Astrocyte (in vitro differentiated cells and primary cell): Measurements from ENCODE around the gene HDGF. TPM values are rescaled to one million over a fixed set of nuclear protein-coding genes. Genes with fewer than 3 reads are reported as not detected.

Experiments used
- DNase-seq: peaks from one replicate; pipeline ENCODE4 v3.0.0-alpha.2; 2010; ENCODE audit warnings: low read depth
- FAIRE-seq: peaks from 2 replicates; lab custom pipeline; 2011; peaks lifted over from hg19 to GRCh38; lab: Jason Lieb, UNC
- H2AFZ ChIP-seq: 2 replicates; pipeline ENCODE4 v1.6.0; 2012; ENCODE audit warnings: low read depth, low read length, inconsistent platforms
- H3K27ac ChIP-seq: 2 replicates; pipeline ENCODE4 v1.5.1; 2011; ENCODE audit warnings: low read depth, low read length, inconsistent platforms
- H3K27me3 ChIP-seq: 2 replicates; pipeline ENCODE4 v1.6.0; 2011; ENCODE audit warnings: low read length, inconsistent platforms; ENCODE audit not compliant: insufficient read depth
- H3K36me3 ChIP-seq: 2 replicates; pipeline ENCODE4 v1.5.1; 2011; ENCODE audit warnings: low read length, inconsistent platforms; ENCODE audit not compliant: insufficient read depth
- H3K4me1 ChIP-seq: 2 replicates; pipeline ENCODE4 v1.5.1; 2011; ENCODE audit warnings: low read length, inconsistent platforms; ENCODE audit not compliant: insufficient read depth
- H3K4me2 ChIP-seq: 2 replicates; pipeline ENCODE4 v1.6.0; 2012; ENCODE audit warnings: low read length, inconsistent platforms
- H3K4me3 ChIP-seq: 2 replicates; pipeline ENCODE4 v1.5.1; 2011; ENCODE audit warnings: low read depth, mild to moderate bottlenecking, low read length, inconsistent platforms; ENCODE audit not compliant: insufficient read depth
- H3K79me2 ChIP-seq: 2 replicates; pipeline ENCODE4 v1.6.0; 2012; ENCODE audit warnings: mild to moderate bottlenecking, low read length, inconsistent platforms; ENCODE audit not compliant: insufficient read depth
- H3K9ac ChIP-seq: 2 replicates; pipeline ENCODE4 v1.6.0; 2012; ENCODE audit warnings: mild to moderate bottlenecking, low read length, inconsistent platforms
- H3K9me3 ChIP-seq: 2 replicates; pipeline ENCODE4 v1.5.1; 2012; ENCODE audit warnings: low read depth, mild to moderate bottlenecking, low read length, inconsistent platforms; ENCODE audit not compliant: insufficient read depth
- H4K20me1 ChIP-seq: 2 replicates; pipeline ENCODE4 v1.6.0; 2012; ENCODE audit warnings: low read length, inconsistent platforms; ENCODE audit not compliant: insufficient read depth
- H3K27ac Mint-ChIP-seq: one replicate; pipeline ENCODE4 v1.8.0; 2021; ENCODE audit warnings: mild to moderate bottlenecking, mixed read lengths; ENCODE audit not compliant: unreplicated experiment
- H3K27me3 Mint-ChIP-seq: one replicate; pipeline ENCODE4 v1.8.0; 2021; ENCODE audit warnings: low read depth, mixed read lengths; ENCODE audit not compliant: unreplicated experiment
- H3K36me3 Mint-ChIP-seq: one replicate; pipeline ENCODE4 v1.8.0; 2021; ENCODE audit warnings: low read depth, mixed read lengths; ENCODE audit not compliant: unreplicated experiment
- H3K4me1 Mint-ChIP-seq: one replicate; pipeline ENCODE4 v1.8.0; 2021; ENCODE audit warnings: low read depth, mixed read lengths; ENCODE audit not compliant: unreplicated experiment
- H3K4me3 Mint-ChIP-seq: one replicate; pipeline ENCODE4 v1.8.0; 2021; ENCODE audit warnings: mild to moderate bottlenecking, moderate library complexity, mixed read lengths; ENCODE audit not compliant: unreplicated experiment
- H3K9me3 Mint-ChIP-seq: one replicate; pipeline ENCODE4 v1.8.0; 2021; ENCODE audit warnings: mild to moderate bottlenecking, mixed read lengths; ENCODE audit not compliant: unreplicated experiment
- EZH2 ChIP-seq: IDR thresholded peaks from 2 replicates; pipeline ENCODE4 v1.6.1; 2012; ENCODE audit warnings: mild to moderate bottlenecking, low read length, inconsistent platforms; ENCODE audit not compliant: insufficient read depth
- total RNA-seq: library from RNA; stranded (reverse); gene quantifications from 2 replicates; pipeline ENCODE4 v1.2.1, GENCODE V29; 2021
- TF ChIP-seq, protein P1 (sequence below): IDR thresholded peaks from 2 replicates; pipeline ENCODE4 v1.5.1; 2011; ENCODE audit warnings: low read depth, mild to moderate bottlenecking, inconsistent platforms, low read length, moderate library complexity; ENCODE audit not compliant: insufficient read depth

Gene HDGF
- total RNA-seq, 1 donor from 2014 or later, result 190 TPM

DNA sequence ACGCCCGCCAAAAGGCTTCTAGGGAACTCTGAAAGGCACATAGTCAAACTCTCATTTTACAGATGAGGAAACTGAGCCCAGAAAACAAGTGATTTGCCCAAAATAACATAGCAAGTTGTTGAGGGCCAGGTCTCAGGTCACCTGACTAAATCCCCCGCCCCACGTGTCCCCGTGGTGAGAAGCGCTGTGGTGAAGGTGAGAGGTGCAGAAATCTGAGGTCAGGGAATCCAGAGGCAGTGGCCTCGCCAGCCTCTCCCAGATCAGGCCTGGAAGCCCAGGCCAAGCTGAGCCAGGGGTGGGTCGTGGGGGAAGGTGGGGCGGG, 5.1 kb downstream of the HDGF start:
- no peaks in the 10 kb centered on the region for H3K27me3 ChIP-seq
- DNase-seq (no peak), FAIRE-seq (no peak)
- H3K4me1 ChIP-seq, result peaks cover 51% of the 10 kb centered on the region
- H3K27me3 Mint-ChIP-seq, result no peaks in the 10 kb centered on the region
- no peaks in the 10 kb centered on the region for H3K9me3 ChIP-seq
- peak overlapping the region; percentile 94 for H3K27ac Mint-ChIP-seq
- H3K36me3 Mint-ChIP-seq, result peaks cover 14% of the 10 kb centered on the region
- H3K4me3 ChIP-seq, result no peak overlapping the region
- H3K9me3 Mint-ChIP-seq, result no peaks in the 10 kb centered on the region
- H3K27ac ChIP-seq, result peak overlapping the region; percentile 100
- H3K4me1 Mint-ChIP-seq, result peaks cover 44% of the 10 kb centered on the region
- no peak for TF ChIP-seq EZH2
- TF ChIP-seq, protein P1, sequence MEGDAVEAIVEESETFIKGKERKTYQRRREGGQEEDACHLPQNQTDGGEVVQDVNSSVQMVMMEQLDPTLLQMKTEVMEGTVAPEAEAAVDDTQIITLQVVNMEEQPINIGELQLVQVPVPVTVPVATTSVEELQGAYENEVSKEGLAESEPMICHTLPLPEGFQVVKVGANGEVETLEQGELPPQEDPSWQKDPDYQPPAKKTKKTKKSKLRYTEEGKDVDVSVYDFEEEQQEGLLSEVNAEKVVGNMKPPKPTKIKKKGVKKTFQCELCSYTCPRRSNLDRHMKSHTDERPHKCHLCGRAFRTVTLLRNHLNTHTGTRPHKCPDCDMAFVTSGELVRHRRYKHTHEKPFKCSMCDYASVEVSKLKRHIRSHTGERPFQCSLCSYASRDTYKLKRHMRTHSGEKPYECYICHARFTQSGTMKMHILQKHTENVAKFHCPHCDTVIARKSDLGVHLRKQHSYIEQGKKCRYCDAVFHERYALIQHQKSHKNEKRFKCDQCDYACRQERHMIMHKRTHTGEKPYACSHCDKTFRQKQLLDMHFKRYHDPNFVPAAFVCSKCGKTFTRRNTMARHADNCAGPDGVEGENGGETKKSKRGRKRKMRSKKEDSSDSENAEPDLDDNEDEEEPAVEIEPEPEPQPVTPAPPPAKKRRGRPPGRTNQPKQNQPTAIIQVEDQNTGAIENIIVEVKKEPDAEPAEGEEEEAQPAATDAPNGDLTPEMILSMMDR, result no peak
- peaks cover 74% of the 10 kb centered on the region for H3K79me2 ChIP-seq
- H3K9ac ChIP-seq, result peak overlapping the region; percentile 99
- H4K20me1 ChIP-seq, result no peaks in the 10 kb centered on the region
- no peak overlapping the region for H2AFZ ChIP-seq
- H3K36me3 ChIP-seq, result peaks cover 4% of the 10 kb centered on the region
- peak overlapping the region; percentile 99 for H3K4me2 ChIP-seq
- H3K4me3 Mint-ChIP-seq, result peak overlapping the region; percentile 76

DNA sequence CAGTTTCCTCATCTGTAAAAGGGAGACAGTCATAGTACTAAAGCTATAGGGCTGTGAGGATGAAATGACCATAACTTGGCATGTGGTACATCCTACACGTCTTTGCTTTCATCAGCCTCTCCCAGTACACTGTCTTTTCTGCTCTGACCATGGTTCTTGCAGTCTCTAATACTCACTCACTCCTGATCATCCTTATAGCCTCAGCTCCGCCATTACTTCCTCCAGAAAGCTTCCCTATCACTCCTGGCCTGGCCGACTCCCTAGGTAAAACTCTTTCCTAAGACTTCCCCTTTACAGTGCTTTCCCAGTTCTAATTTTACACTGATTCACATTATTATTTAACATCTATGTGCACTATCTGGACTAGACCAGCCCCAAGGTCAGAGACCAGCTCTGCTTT, 5.6 kb downstream of the HDGF start:
- Mint-ChIP-seq H3K4me3 (peak overlapping the region; percentile 58), H3K9me3 (no peaks in the 10 kb centered on the region), H3K27ac (peak overlapping the region; percentile 94), H3K36me3 (peaks cover 17% of the 10 kb centered on the region), H3K27me3 (no peaks in the 10 kb centered on the region), H3K4me1 (peaks cover 48% of the 10 kb centered on the region)
- Histone ChIP-seq H3K4me2 (peak overlapping the region; percentile 99), H3K27ac (peak overlapping the region; percentile 100), H3K36me3 (peaks cover 4% of the 10 kb centered on the region), H3K4me3 (no peak overlapping the region), H3K9ac (peak overlapping the region; percentile 99), H4K20me1 (no peaks in the 10 kb centered on the region), H3K4me1 (peaks cover 53% of the 10 kb centered on the region), H3K79me2 (peaks cover 71% of the 10 kb centered on the region), H2AFZ (no peak overlapping the region), H3K27me3 (no peaks in the 10 kb centered on the region), H3K9me3 (no peaks in the 10 kb centered on the region)
- FAIRE-seq, result no peak
- no peak for DNase-seq
- TF ChIP-seq, protein P1, result no peak
- no peak for TF ChIP-seq EZH2

DNA sequence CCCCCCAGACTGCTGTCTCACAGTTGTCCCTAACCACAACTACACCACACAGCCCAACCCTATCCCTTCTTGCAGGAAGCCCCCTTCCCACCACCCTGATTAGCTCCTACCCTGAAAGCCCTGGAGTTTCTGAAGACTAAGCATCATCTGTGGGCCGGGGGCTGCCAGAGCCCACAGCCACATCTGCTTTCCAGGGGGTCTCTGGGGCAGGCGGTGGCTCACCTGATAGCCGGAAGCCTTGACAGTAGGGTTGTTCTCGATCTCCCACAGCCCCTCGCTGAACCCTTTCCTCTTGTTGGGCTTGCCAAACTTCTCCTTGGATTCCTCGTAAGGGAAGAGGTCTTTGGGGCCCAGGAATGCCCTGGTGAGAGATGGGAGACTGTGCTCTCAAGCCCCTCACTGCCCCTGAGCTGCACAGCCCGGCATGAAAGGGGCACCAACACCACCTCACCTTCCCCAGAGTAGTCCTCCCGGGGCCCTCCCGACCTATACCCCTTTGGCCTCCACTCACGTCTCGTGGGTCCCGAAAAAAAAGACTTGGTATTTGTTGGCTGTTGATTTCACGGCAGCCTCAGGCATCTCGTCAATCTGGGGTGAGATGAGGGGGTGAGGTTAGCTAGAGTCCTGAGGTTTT, 6.6 kb downstream of the HDGF start:
- no peak overlapping the region for H3K9ac ChIP-seq
- Mint-ChIP-seq H3K9me3 (no peaks in the 10 kb centered on the region), H3K27me3 (no peaks in the 10 kb centered on the region), H3K27ac (peak overlapping the region; percentile 94), H3K4me1 (peaks cover 46% of the 10 kb centered on the region), H3K36me3 (peaks cover 17% of the 10 kb centered on the region), H3K4me3 (peak overlapping the region; percentile 34)
- H3K79me2 ChIP-seq, result peaks cover 71% of the 10 kb centered on the region
- no peak overlapping the region for H3K4me3 ChIP-seq
- H4K20me1 ChIP-seq, result no peaks in the 10 kb centered on the region
- H3K4me2 ChIP-seq, result no peak overlapping the region
- H3K4me1 ChIP-seq, result peaks cover 48% of the 10 kb centered on the region
- peaks cover 4% of the 10 kb centered on the region for H3K36me3 ChIP-seq
- DNase-seq (no peak), FAIRE-seq (no peak)
- H3K27ac ChIP-seq, result peak overlapping the region; percentile 100
- no peaks in the 10 kb centered on the region for H3K27me3 ChIP-seq
- TF ChIP-seq, protein P1, result no peak
- no peak for TF ChIP-seq EZH2
- no peak overlapping the region for H2AFZ ChIP-seq
- no peaks in the 10 kb centered on the region for H3K9me3 ChIP-seq
